ENCODE results near the gene CTF1.

Gene CTF1

DNA sequence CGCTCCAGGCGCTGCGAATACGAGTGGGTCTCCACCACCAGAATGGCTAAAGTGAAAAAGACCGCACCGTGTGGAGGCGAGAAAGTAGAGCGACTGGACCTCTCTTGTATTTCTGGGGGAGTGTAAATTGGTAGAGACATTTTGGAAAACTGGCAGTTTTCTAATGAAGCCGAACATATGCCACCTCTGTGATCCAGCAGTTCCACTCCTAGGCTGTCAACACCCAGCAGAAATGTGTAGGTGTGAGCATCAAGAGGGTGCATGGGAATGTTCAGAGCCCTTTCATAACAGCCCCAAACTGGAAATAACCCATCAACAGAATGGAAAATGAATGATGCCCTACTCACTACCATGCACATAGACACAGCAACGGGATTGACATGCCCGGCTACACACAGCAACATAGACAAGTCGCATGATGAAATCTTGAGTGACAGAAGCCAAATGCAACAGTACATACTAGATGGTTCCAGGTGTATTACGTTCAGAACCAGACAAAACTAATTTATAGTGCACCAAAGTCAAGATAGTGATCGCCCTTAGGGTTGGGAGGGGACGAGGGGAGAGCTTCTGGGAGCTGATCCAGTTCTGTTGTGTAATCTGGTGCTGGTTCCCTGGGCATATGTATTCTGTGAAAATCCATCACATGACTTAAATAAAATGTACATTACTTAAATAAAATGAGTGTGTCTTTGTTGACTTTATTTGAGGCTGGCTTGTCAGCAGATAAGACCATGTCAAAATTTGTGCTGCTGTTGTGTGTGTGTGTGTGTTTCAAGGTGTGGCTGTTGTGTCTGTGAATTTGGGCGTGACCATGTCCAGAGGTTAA lies 1.7 kb upstream of the CTF1 start:
- DNase-seq (ENCODE audit: low read depth): peak; percentile 41
- no peak for TF ChIP-seq CTCF (IDR thresholded peaks at IDR 0.05; ENCODE audit: insufficient read depth, low read depth, low read length, missing control alignments)
- peak overlapping the region; percentile 52 for H3K4me3 ChIP-seq (ENCODE audit: low read length)

DNA sequence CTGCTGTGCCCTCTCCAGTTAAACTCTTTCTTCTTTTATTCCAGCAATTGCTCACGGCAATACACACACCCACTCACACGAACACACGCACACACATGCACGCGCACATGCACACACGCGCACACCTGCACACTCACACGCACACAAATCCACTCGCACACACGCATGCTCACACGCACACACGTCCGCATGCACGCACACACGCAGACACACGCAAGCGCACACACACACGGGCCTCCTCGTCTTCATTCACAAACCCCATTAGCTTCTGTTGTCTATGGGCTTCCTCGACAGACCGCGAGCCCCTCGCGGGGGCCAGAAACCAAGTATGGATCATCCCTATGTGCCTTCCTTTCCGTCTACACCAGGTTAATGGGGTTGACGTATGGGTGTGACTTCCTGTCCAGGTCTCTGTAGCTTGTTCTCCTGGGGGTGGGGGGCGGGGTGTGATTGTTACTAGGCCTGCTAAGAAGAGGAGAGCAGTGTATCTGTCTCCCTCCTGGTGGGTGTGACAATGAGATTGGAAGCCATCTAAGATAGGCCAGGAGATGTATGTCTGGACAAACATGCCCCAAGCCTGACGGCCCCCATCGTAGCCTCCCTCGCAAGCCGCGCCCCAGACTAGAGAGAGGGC lies 670 bp upstream of the CTF1 start:
- peak overlapping the region; percentile 48 for H3K4me3 ChIP-seq (ENCODE audit: low read length)
- no peak for DNase-seq (ENCODE audit: low read depth)
- TF ChIP-seq CTCF (IDR thresholded peaks at IDR 0.05; ENCODE audit: insufficient read depth, low read depth, low read length, missing control alignments): no peak

DNA sequence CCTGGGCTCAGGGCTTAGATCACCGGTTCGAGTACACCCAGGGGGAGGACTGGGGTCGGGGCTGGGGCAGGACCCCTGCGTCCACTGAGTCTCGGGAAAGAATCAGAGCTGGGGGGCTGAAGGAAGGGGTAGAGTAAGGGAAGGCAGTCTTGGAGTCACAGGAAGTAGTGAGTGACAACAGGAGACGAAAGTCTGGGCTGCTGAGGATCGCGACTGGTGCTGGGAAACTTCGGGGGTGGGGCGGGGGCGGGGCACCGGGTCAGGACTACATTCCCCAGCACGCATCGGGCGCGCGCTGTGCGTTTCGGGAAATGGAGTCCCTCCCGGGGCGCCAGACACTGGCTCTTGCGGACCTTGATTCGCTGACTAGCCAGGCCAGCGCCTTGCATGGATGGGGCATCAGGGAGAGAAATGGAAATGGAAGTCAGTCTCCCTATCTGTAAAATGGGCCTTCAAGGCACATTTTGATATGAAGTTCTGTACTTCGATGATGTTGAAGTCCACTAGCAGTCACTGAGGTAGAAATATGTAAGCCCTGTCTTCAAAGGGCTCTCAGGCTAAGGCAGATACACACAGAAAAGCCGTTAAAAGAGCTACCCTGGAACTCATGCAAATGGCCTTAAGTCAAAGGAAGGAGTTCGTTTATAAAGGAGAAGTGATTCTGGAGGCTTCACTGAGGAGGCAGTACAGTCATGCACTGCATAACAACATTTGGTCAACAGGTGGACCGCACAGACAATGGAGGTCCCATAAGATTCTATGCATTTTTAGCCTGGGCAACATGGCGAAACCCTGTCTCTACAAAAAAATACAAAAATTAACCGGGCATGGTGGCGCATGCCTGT lies 697 bp downstream of the CTF1 start:
- peak; percentile 94 for DNase-seq (ENCODE audit: low read depth)
- TF ChIP-seq CTCF (IDR thresholded peaks at IDR 0.05; ENCODE audit: insufficient read depth, low read depth, low read length, missing control alignments): no peak
- peak overlapping the region; percentile 48 for H3K4me3 ChIP-seq (ENCODE audit: low read length)

GRCh38 chr16:30899794-30900193 lies 3.4 kb downstream of the CTF1 start:
- no peak overlapping the region for H3K4me3 ChIP-seq (ENCODE audit: low read length)
- no peak for TF ChIP-seq CTCF (IDR thresholded peaks at IDR 0.05; ENCODE audit: insufficient read depth, low read depth, low read length, missing control alignments)
- no peak for DNase-seq (ENCODE audit: low read depth)

DNA sequence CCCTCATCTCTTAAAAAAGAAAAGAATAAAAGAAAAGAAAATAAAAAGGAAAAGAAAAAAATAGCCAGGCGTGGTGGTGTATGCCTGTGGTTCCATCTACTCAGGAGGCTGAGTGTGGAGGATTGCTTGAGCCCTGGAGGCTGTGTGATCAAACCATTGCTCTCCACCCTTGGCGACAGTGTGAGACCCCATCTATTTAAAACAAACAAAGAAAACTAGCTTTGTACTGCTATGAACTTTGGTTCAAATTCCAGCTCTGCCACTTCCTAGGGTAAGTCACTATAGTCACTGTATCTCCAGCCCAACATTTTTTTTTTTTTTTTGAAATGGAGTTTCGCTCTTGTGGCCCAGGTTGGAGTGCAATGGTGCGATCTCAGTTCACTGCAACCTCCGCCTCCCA lies 4.2 kb downstream of the CTF1 start:
- H3K4me3 ChIP-seq (ENCODE audit: low read length): no peak overlapping the region
- TF ChIP-seq CTCF (IDR thresholded peaks at IDR 0.05; ENCODE audit: insufficient read depth, low read depth, low read length, missing control alignments): no peak
- DNase-seq (ENCODE audit: low read depth): no peak

- DNase-seq (ENCODE audit: low read depth): no peak
- H3K4me3 ChIP-seq (ENCODE audit: low read length): peak overlapping the region; percentile 28
- TF ChIP-seq CTCF (IDR thresholded peaks at IDR 0.05; ENCODE audit: insufficient read depth, low read depth, low read length, missing control alignments): no peak
Observed at GRCh38 chr16:30901201-30902028, 5.0 kb downstream of the CTF1 start.
